ENCODE data around the gene SRSF10.

The SRSF10 gene

GRCh38 chr1:23922321-23922943 lies 57.7 kb downstream of the SRSF10 start:
- Histone ChIP-seq H3F3A (ENCODE audit: low read depth) (no peaks in the 10 kb centered on the region), H3K4me2 (ENCODE audit: low read depth, low read length, poor library complexity, severe bottlenecking) (no peak overlapping the region), H3K9ac (ENCODE audit: low read depth, low read length, poor library complexity, severe bottlenecking) (no peak overlapping the region), H3K9me2 (replicated peaks; ENCODE audit: low read depth, low read length) (no peaks in the 10 kb centered on the region), H3K4me3 (ENCODE audit: low read length, poor library complexity, severe bottlenecking) (no peak overlapping the region), H3K9me3 (ENCODE audit: insufficient read depth, low read depth, low read length) (no peaks in the 10 kb centered on the region), H2AFZ (ENCODE audit: low read length) (no peak overlapping the region), H3K27me3 (ENCODE audit: insufficient read depth, low read length, poor library complexity, severe bottlenecking) (no peaks in the 10 kb centered on the region), H3K79me2 (ENCODE audit: insufficient read depth, low read length) (no peaks in the 10 kb centered on the region), H4K20me1 (ENCODE audit: insufficient read depth, low read length, poor library complexity, severe bottlenecking) (no peaks in the 10 kb centered on the region), H3K36me3 (ENCODE audit: insufficient read depth, low read length) (no peaks in the 10 kb centered on the region), H3K4me1 (ENCODE audit: insufficient read depth, low read length, poor library complexity, severe bottlenecking) (peaks cover 11% of the 10 kb centered on the region)
- TF ChIP-seq CTCF (conservative IDR thresholded peaks at IDR 0.05; ENCODE audit: low read length) = no peak
- no peak for TF ChIP-seq EZH2phosphoT487 (IDR thresholded peaks at IDR 0.05; ENCODE audit: borderline replicate concordance)

- Histone ChIP-seq H3K9me3 (ENCODE audit: insufficient read depth, low read depth, low read length) (no peaks in the 10 kb centered on the region), H3K4me1 (ENCODE audit: insufficient read depth, low read length, poor library complexity, severe bottlenecking) (peaks cover 42% of the 10 kb centered on the region), H3K4me2 (ENCODE audit: low read depth, low read length, poor library complexity, severe bottlenecking) (no peak overlapping the region), H3F3A (ENCODE audit: low read depth) (0 out of 2 replicates have a peak, but pooled peaks cover 4% of the 10 kb centered on the region), H2AFZ (ENCODE audit: low read length) (peak overlapping the region; percentile 54; the same call in 1 of the 2 replicates), H3K79me2 (ENCODE audit: insufficient read depth, low read length) (peaks cover 14% of the 10 kb centered on the region), H3K9me2 (replicated peaks; ENCODE audit: low read depth, low read length) (no peaks in the 10 kb centered on the region), H3K9ac (ENCODE audit: low read depth, low read length, poor library complexity, severe bottlenecking) (no peak overlapping the region), H4K20me1 (ENCODE audit: insufficient read depth, low read length, poor library complexity, severe bottlenecking) (no peaks in the 10 kb centered on the region), H3K27me3 (ENCODE audit: insufficient read depth, low read length, poor library complexity, severe bottlenecking) (no peaks in the 10 kb centered on the region), H3K36me3 (ENCODE audit: insufficient read depth, low read length) (no peaks in the 10 kb centered on the region), H3K4me3 (ENCODE audit: low read length, poor library complexity, severe bottlenecking) (no peak overlapping the region)
- no peak for TF ChIP-seq EZH2phosphoT487 (IDR thresholded peaks at IDR 0.05; ENCODE audit: borderline replicate concordance)
- peak; percentile 92 for TF ChIP-seq CTCF (conservative IDR thresholded peaks at IDR 0.05; ENCODE audit: low read length)
Observed at GRCh38 chr1:23916209-23917131, 63.7 kb downstream of the SRSF10 start.

GRCh38 chr1:23915466-23915865 lies 64.7 kb downstream of the SRSF10 start:
- H3K9me3 ChIP-seq (ENCODE audit: insufficient read depth, low read depth, low read length) = no peaks in the 10 kb centered on the region
- H3K9ac ChIP-seq (ENCODE audit: low read depth, low read length, poor library complexity, severe bottlenecking) = no peak overlapping the region
- H3K4me2 ChIP-seq (ENCODE audit: low read depth, low read length, poor library complexity, severe bottlenecking) = no peak overlapping the region
- no peaks in the 10 kb centered on the region for H3K36me3 ChIP-seq (ENCODE audit: insufficient read depth, low read length)
- H3K9me2 ChIP-seq (replicated peaks; ENCODE audit: low read depth, low read length) = no peaks in the 10 kb centered on the region
- H3F3A ChIP-seq (ENCODE audit: low read depth) = 0 out of 2 replicates have a peak, but pooled peaks cover 4% of the 10 kb centered on the region
- H2AFZ ChIP-seq (ENCODE audit: low read length) = no peak overlapping the region
- peaks cover 21% of the 10 kb centered on the region for H3K79me2 ChIP-seq (ENCODE audit: insufficient read depth, low read length)
- H3K27me3 ChIP-seq (ENCODE audit: insufficient read depth, low read length, poor library complexity, severe bottlenecking) = no peaks in the 10 kb centered on the region
- no peaks in the 10 kb centered on the region for H4K20me1 ChIP-seq (ENCODE audit: insufficient read depth, low read length, poor library complexity, severe bottlenecking)
- H3K4me3 ChIP-seq (ENCODE audit: low read length, poor library complexity, severe bottlenecking) = no peak overlapping the region
- no peak for TF ChIP-seq EZH2phosphoT487 (IDR thresholded peaks at IDR 0.05; ENCODE audit: borderline replicate concordance)
- TF ChIP-seq CTCF (conservative IDR thresholded peaks at IDR 0.05; ENCODE audit: low read length) = no peak
- peaks cover 49% of the 10 kb centered on the region for H3K4me1 ChIP-seq (ENCODE audit: insufficient read depth, low read length, poor library complexity, severe bottlenecking)

Measured in Loucy (cell line).